Raji (cell line): ENCODE measurements around the gene ATP11A.

Experiments
- POLR2A ChIP-seq: IDR thresholded peaks from 2 replicates; pipeline ENCODE4 v1.6.1; 2011; ENCODE audit warnings: low read depth, low read length, control low read depth; ENCODE audit not compliant: insufficient read depth

Gene ATP11A

DNA sequence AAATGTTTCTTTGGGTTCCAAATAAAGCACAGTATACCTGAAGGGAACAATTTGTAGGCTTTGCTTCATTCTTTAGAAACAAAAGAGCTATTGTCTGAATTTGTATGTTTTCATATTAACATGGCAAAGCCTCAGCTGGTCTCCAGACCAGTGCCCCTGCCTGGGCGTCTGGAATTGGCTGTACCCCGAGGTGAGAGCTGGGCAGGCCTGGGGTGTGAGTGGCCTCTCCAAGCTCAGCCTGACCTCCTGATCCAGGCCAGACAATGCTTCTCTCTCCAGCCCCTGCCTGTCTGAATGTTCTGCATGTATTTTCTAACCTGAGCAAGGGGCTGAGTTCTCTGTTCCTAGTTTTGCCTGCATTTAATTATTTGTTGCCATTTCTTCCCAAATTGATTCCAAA lies 212.8 kb downstream of the ATP11A start:
- TF ChIP-seq POLR2A: no peak

- TF ChIP-seq POLR2A: no peak
These were observed 213.3 kb downstream of the ATP11A start for GRCh38 chr13:112903071-112903577.

- no peak for TF ChIP-seq POLR2A
These were observed 213.9 kb downstream of the ATP11A start for GRCh38 chr13:112903606-112904195.

- TF ChIP-seq POLR2A: no peak
These were observed 214.7 kb downstream of the ATP11A start for GRCh38 chr13:112904436-112904960.

- TF ChIP-seq POLR2A: no peak
These were observed 215.2 kb downstream of the ATP11A start for GRCh38 chr13:112905086-112905485.

- TF ChIP-seq POLR2A: no peak
These were observed 215.8 kb downstream of the ATP11A start for GRCh38 chr13:112905619-112905989.

DNA sequence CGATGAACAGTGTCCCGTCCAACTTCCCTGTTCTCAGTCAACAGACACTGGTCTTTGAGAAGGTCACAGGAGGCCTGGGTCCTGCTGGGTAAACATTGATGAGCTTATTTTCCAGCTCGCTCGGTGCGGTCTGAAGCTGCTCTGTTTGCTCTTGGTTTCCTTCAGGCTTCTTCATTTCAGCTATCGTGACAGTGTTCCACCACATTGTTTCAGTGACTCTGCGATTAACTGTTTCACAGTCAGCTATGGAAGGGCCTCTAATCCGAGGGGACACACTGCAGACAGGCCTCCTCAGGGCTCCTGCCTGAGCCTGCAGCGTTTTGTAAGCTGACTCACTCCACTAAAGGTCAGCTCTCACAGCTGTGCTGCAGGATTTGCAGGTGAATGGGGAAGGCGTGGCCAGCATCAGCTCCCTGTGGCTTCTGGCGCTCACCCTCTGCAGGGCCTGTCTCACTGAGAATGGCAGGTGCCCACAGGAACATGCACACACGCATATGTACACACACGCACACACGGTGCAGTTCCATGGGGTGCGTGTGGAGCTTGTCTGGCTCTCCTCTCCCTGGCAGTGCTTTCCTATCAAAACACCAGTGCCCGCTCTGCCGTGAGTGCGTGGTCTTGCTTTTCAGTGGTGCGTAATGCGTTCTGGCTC lies 216.3 kb downstream of the ATP11A start:
- TF ChIP-seq POLR2A: no peak

DNA sequence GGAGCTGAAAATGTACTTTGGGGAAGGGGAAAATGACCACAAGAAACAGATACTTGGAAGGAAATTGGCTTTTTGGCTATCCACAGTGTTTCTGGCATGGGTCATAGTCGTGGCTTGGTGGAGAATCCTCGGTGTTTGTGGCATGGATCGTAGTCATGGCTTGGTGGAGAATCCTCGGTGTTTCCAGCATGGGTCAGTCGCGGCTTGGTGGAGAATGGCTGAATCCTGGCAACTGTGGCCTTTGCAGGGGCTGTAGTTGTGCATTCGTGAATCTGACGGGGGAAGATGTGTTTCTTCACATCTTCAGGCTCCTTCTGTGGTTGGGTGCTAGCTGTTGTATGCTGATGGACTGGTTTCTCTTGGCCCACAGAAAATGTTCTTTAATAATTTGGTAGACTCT lies 217.4 kb downstream of the ATP11A start:
- no peak for TF ChIP-seq POLR2A

DNA sequence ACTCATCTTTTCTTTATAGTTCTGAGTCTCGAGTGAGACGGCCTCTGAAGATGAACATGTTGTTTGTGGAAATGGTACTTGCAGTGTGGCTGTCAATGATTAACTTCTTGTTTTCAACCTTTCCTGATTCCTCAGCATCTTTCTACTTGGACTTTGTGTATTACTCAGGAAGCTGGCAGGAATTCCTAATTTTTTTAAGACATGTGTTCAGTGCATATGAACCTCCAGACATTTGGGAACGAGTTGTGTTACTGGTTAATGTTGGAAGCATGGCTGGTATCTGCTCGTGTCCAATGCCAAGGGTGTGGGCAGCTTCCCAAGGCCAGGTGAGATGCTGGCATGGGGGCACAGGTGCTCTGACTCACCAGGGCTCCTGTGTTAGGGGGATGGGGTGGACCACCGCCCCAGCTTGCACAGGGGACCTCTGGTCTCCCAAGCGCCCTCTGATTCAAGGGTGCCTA lies 218.1 kb downstream of the ATP11A start:
- TF ChIP-seq POLR2A: no peak

DNA sequence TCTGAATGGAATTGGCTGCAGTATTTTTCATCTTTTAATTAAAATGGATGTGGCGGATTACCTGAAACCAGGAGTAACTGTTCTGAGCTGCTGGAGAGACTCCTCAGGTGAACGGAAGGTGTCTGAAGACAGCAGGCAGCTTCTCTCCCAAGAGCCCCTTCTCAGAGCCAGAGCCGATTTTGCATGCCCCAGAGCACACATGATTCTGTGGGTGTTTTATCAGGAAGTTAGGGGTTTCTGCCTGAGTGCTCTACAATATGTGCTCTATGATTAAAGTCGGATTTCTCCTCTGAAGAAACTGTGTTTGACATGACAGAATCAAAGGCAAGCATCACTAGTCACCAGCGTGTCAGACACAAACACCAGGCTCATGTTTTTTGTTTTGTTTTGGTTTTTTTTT lies 218.5 kb downstream of the ATP11A start:
- TF ChIP-seq POLR2A: no peak

DNA sequence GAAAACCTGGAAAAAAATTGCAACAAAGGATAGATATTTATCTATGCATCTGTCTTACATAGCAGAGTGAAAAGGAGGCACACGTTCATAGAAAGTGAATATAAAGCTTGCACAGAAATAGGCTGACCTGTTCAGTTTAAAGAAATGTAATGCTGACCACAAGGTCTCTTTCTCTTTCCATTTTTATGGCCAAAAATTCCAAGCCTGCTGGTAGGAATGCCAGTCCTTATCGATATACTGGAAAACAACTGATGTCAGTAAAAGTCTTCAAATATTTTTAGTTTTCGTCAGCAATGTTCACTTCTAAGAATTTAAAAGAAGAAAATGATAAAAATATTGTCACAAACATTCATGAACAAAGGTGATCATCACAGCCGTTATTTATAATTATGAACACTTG lies 220.2 kb downstream of the ATP11A start:
- TF ChIP-seq POLR2A: no peak

DNA sequence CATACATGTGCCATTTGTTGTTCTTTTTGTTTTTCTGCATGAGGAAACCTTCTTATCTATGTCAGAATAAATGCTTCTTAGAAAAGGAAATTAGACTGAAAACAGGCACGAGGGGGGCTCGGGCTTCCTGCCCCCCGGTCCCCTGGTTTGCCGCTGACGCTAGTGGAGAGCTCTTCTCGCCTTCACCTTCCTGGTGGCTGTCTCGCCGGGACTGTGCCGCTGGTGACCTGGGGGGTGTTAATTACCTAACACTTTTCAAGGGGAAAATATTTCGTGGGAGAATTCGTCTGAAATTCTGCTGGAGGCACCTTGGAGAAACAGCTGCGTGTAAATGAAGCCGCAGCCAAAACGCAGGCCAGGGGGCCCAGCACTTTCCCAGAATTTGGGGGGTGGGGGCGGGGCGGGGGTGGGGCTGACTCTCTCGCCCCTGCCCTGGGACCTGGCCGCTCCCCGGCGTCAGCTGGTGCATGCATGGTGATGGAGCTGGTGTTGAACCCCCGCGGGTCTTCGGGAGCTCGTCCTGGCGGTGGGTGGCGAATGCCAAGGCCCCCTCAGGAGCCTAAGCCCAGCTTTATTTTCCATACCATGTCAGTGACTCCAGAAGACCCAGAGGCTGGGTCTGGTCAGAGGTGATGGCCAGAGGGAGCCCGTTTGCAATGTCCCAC lies 220.9 kb downstream of the ATP11A start:
- TF ChIP-seq POLR2A: no peak

DNA sequence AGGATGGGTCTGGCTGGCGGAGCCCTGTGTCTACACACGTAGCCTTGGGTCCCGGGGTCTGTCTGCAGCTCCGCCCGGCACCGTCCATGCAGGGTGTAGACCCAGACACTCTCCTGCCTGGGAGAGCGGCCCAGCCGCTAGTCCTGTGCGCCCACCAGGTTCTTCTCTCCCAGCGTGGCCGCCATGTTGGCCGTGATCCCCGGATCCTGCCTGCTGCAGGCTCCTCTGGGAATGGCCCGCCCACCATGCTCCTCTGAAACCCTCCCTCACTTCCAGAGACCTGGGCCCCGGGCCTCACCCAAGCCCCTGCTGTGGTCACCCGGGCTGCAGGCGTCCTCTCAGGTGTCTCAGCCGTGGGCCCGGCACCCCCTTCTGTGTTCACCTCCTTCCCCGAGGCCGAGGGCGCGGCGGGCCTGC lies 221.5 kb downstream of the ATP11A start:
- TF ChIP-seq POLR2A: no peak

- TF ChIP-seq POLR2A: no peak
These were observed 222.0 kb downstream of the ATP11A start for GRCh38 chr13:112911883-112912282.

GRCh38 chr13:112912726-112913440 lies 223.0 kb downstream of the ATP11A start:
- no peak for TF ChIP-seq POLR2A
